HFFc6 (cell line): Measurements from ENCODE around the gene SEMA3D. TPM values are rescaled to one million over a fixed set of nuclear protein-coding genes. Genes with fewer than 3 reads are reported as not detected.

Experiments
- DNase-seq: peaks from one replicate; pipeline ENCODE4 v3.0.0-alpha.2; 2018
- H3K27ac Mint-ChIP-seq: 2 replicates; pipeline ENCODE4 v1.8.0; 2020; ENCODE audit warnings: mild to moderate bottlenecking, mixed read lengths
- H3K27me3 Mint-ChIP-seq: 2 replicates; pipeline ENCODE4 v1.8.0; 2021; ENCODE audit warnings: mild to moderate bottlenecking, moderate library complexity, mixed read lengths; ENCODE audit not compliant: insufficient read depth
- H3K36me3 Mint-ChIP-seq: 2 replicates; pipeline ENCODE4 v1.8.0; 2021; ENCODE audit warnings: low read depth, mixed read lengths
- H3K4me1 Mint-ChIP-seq: 2 replicates; pipeline ENCODE4 v1.8.0; 2020; ENCODE audit warnings: low read depth, mixed read lengths
- H3K4me3 Mint-ChIP-seq: 2 replicates; pipeline ENCODE4 v1.8.0; 2020; ENCODE audit warnings: mild to moderate bottlenecking, moderate library complexity, mixed read lengths
- H3K9me3 Mint-ChIP-seq: 2 replicates; pipeline ENCODE4 v1.8.0; 2020; ENCODE audit warnings: mild to moderate bottlenecking, mixed read lengths
- total RNA-seq, 6 experiments: library from RNA; stranded (reverse); fragmentation: NEBNext Ultra II Directional; extraction: Animal tissue kit (Norgen Biotek cat#: 25700); gene quantifications; 2 replicates in 1 of 6; 3 replicates in 5 of 6; pipeline ENCODE4 v1.2.3, GENCODE V29; 2021
- TF ChIP-seq, protein P1 (sequence below): fragments of 200-600 bp; sonication (generic); IDR thresholded peaks from 2 replicates; pipeline ENCODE4 v1.5.0; 2021; ENCODE audit warnings: antibody characterized with exemption, mild to moderate bottlenecking

The SEMA3D gene
- total RNA-seq, 6 experiments from 2014 or later = 16.5 to 23.7 (median 22.4) TPM

DNA sequence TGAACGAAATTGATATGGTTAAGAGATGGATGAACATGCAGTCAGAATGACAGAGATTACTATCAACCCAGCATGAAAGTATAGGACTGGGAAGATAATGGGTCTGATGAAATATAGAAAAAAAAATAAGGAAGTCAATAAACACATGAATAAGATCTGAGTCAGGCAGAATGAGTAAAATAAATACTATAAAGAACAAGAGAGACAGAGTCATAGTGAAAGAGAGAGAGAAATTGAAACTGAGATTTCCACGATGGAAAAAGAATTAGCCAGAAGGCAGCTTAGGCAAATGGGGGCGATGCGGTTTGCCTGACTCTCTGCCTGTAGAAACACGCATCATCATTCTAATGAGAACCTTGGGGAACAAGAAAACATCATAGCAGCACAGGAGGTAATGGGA lies 26.6 kb downstream of the SEMA3D start:
- peak; percentile 70 for DNase-seq
- Mint-ChIP-seq H3K4me3 (peak overlapping the region; percentile 96), H3K27me3 (no peaks in the 10 kb centered on the region; the same call in 1 of the 2 replicates), H3K27ac (peak overlapping the region; percentile 98), H3K36me3 (peaks cover 18% of the 10 kb centered on the region), H3K9me3 (peaks cover 22% of the 10 kb centered on the region), H3K4me1 (peaks cover 56% of the 10 kb centered on the region)
- TF ChIP-seq, protein P1, sequence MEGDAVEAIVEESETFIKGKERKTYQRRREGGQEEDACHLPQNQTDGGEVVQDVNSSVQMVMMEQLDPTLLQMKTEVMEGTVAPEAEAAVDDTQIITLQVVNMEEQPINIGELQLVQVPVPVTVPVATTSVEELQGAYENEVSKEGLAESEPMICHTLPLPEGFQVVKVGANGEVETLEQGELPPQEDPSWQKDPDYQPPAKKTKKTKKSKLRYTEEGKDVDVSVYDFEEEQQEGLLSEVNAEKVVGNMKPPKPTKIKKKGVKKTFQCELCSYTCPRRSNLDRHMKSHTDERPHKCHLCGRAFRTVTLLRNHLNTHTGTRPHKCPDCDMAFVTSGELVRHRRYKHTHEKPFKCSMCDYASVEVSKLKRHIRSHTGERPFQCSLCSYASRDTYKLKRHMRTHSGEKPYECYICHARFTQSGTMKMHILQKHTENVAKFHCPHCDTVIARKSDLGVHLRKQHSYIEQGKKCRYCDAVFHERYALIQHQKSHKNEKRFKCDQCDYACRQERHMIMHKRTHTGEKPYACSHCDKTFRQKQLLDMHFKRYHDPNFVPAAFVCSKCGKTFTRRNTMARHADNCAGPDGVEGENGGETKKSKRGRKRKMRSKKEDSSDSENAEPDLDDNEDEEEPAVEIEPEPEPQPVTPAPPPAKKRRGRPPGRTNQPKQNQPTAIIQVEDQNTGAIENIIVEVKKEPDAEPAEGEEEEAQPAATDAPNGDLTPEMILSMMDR = no peak

DNA sequence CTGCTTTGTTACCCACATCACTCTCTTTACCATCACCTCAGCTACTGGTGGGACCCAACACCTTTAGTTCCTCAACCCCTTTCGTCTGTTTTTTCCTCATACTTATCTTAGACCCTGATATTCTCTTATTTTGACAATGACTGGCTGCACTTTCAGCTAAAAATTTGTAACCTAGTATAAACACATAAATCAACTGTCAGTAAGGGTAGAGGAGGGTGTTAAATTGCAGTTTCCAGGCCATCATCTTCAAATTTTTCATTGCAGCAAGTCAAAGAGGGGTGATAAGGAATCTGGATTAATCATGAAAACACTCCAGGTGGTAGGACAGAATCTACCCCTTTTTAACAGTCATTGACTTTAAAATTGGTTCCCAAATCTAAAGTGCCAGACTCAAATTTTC lies 27.9 kb downstream of the SEMA3D start:
- TF ChIP-seq, protein P1 = no peak
- H3K36me3 Mint-ChIP-seq = peaks cover 20% of the 10 kb centered on the region
- peaks cover 63% of the 10 kb centered on the region for H3K4me1 Mint-ChIP-seq
- no peak overlapping the region for H3K4me3 Mint-ChIP-seq
- H3K27me3 Mint-ChIP-seq = no peaks in the 10 kb centered on the region; the same call in 1 of the 2 replicates
- peaks cover 22% of the 10 kb centered on the region for H3K9me3 Mint-ChIP-seq
- DNase-seq = no peak
- no peak overlapping the region for H3K27ac Mint-ChIP-seq

DNA sequence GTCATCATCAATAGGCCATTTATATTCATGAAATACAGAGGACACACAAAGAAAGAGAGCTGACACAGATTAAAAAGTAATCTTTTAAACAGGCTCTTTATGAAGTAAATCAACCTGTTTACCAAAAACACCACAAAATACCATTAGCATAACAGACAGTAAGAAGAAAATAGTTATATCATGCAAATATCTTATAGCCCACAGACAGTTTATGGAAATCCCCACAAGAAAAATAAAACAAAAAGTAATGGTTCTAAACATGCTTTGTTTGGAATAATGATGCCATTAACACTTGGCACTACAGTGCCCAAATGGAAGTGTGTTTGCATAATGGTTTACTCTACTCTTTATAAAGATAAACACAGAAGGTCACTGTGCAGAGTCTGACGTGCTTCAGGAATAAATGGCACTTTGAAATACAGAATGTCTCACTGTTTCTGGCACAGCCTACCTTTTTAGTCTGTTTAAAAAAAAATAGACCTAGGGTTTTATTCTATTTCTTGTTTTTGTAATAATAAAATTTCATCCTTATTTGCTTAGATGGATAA lies 30.1 kb downstream of the SEMA3D start:
- Mint-ChIP-seq H3K4me1 (peaks cover 54% of the 10 kb centered on the region), H3K4me3 (no peak overlapping the region)

DNA sequence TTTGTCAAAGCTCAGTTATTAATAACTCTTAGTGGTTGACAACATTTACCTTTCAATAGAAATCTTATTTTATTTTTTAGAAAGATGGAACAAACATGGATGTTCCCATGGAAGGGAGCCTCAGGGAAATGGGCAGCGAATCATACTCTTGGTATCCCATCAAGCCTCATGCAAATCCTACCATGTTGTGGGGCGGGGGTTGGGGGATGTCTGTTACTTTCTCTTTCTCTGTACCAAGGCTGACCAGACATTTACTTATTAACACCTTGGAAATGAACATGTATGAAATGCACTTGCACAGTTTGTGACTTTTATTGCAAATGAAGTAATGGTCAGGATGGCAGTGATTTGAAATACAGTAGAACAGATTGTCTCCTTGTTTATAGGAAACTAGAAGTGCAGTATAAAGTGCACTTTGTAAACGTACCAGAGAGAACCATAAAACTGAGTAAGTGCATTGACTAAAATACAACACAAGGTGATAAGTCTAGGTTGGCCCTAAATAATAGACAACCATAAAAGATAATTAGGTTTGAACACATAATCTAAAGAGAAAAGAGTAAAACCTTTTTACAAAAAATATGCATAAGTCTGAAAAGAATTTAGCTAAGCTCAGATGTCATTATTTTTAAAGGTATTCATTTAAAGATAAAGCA lies 32.4 kb downstream of the SEMA3D start:
- Mint-ChIP-seq H3K27me3 (no peaks in the 10 kb centered on the region; the same call in 1 of the 2 replicates), H3K4me3 (no peak overlapping the region), H3K36me3 (peaks cover 28% of the 10 kb centered on the region), H3K9me3 (peaks cover 21% of the 10 kb centered on the region), H3K4me1 (peaks cover 36% of the 10 kb centered on the region), H3K27ac (peak overlapping the region; percentile 40; the same call in 1 of the 2 replicates)
- TF ChIP-seq, protein P1 = no peak
- DNase-seq = no peak

More for the DNA sequence above, 30.1 kb downstream of the SEMA3D start:
- Mint-ChIP-seq H3K9me3 (peaks cover 22% of the 10 kb centered on the region), H3K36me3 (peaks cover 30% of the 10 kb centered on the region), H3K27me3 (no peaks in the 10 kb centered on the region; the same call in 1 of the 2 replicates), H3K27ac (no peak overlapping the region)
- DNase-seq = no peak
- TF ChIP-seq, protein P1 = no peak

DNA sequence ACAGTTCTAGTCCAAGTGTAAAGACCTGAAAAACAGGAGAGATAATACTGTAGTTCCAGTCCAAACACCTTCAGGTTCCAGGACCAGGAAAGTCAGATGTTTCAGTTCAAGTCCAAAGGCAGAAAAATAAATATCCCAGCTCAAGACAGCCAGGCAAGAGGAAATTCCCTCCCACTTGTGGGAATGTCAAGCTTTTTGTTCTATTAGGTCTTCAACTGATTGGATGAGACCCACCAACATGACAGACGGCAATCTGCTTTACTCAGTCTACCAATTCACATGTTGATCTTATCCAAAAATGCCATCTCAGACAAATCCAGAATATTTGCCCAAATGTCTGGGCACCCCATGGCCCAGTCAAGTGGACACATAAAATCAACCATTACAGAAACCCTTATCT lies 33.1 kb downstream of the SEMA3D start:
- peak overlapping the region; percentile 40; the same call in 1 of the 2 replicates for H3K27ac Mint-ChIP-seq
- H3K36me3 Mint-ChIP-seq = peaks cover 21% of the 10 kb centered on the region
- no peaks in the 10 kb centered on the region; the same call in 1 of the 2 replicates for H3K27me3 Mint-ChIP-seq
- TF ChIP-seq, protein P1 = no peak
- peaks cover 14% of the 10 kb centered on the region for H3K9me3 Mint-ChIP-seq
- H3K4me1 Mint-ChIP-seq = peaks cover 30% of the 10 kb centered on the region
- no peak overlapping the region for H3K4me3 Mint-ChIP-seq
- DNase-seq = no peak
